ENCODE results near the gene LTB. TPM values are rescaled to one million over a fixed set of nuclear protein-coding genes. Genes with fewer than 3 reads are reported as not detected.

Gene LTB
- polyA plus RNA-seq, 1 of the 3 experiments (the other 2 are of a cell fraction), result 0.10 TPM

DNA sequence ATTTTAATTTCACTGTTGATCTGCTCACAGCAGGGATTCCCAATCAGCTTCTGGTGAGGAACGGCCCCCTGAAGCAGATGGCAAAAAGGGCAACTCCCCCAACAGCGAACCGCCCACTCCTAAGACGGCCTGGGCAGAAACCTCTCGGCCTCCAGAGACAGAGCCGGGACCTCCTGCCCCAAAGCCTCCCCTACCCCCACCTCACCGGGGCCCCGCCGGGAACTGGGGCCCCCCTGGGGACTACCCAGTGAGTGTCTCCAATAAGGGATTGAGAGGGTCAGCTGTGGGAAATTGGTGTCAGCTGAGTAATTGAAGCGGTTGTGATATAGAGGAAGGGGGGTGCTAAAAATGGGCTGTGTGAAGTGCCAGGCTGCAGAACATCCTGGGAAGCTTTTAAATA, 44.7 kb upstream of the LTB start:
- Histone ChIP-seq H4K20me1 (ENCODE audit: insufficient read depth) (peaks cover 33% of the 10 kb centered on the region), H2AFZ (ENCODE audit: low read depth) (no peak overlapping the region)
- POLR2A ChIA-PET, result interaction anchor here (0.7 to 1.3 kb wide), 3 partner anchors 9 to 15 kb away, joined by 3 to 6 read pairs (median 3); no protein-coding TSS in a partner anchor

More for the DNA sequence above, 44.7 kb upstream of the LTB start:
- H3K9me3 ChIP-seq, result no peaks in the 10 kb centered on the region
- CTCF ChIA-PET, result interaction anchor here (0.9 to 1.6 kb wide), 3 partner anchors 28 to 81 kb away, joined by 3 to 5 read pairs (median 5); partner anchors contain the start of gene ATP6V1G2
- peaks cover 93 to 95% of the 10 kb centered on the region in 2 experiments for H3K36me3 ChIP-seq (replicated peaks in 1 of 2; ENCODE audit: control insufficient read depth in 1 of 2, insufficient read depth in 2 of 2, low read length in 1 of 2)
- no peak overlapping the region for H3K4me3 ChIP-seq (ENCODE audit: low read depth in 2 of 2, low read length in 1 of 2)
- peaks cover 70% of the 10 kb centered on the region for H3K79me2 ChIP-seq (ENCODE audit: insufficient read depth)
- H3K9ac ChIP-seq, result no peak overlapping the region
- no peaks in the 10 kb centered on the region for H3K27me3 ChIP-seq (ENCODE audit: insufficient read depth)
- H3F3A ChIP-seq (replicated peaks; ENCODE audit: insufficient read depth), result no peaks in the 10 kb centered on the region
- no peaks in the 10 kb centered on the region for H3K9me2 ChIP-seq
- peak; percentile 14 for DNase-seq
- H3K4me1 ChIP-seq (ENCODE audit: control insufficient read depth in 1 of 2, insufficient read depth in 2 of 2, low read depth in 1 of 2, low read length in 1 of 2), result peaks cover 9 to 11% of the 10 kb centered on the region in 2 experiments
- no peak overlapping the region for H3K27ac ChIP-seq (ENCODE audit: low read depth in 2 of 2, low read length in 1 of 2)
- WGBS (ENCODE audit: low lambda C conversion rate), result 95% methylated on average over 9 of the region's 10 CpGs
- H3K4me2 ChIP-seq, result no peak overlapping the region
- TF ChIP-seq POLR2AphosphoS5 (IDR thresholded peaks at IDR 0.05; ENCODE audit: low read depth, low read length) (no peak), TEAD4 (IDR thresholded peaks at IDR 0.05; ENCODE audit: borderline replicate concordance, insufficient read depth) (no peak), RXRA (IDR thresholded peaks at IDR 0.05; ENCODE audit: borderline replicate concordance, low read depth) (no peak), GATA2 (CRISPR knock-in tag; IDR thresholded peaks at IDR 0.05) (no peak), RAD21 (IDR thresholded peaks at IDR 0.05; ENCODE audit: low read length) (no peak), GABPA (IDR thresholded peaks at IDR 0.05; ENCODE audit: low read depth) (no peak), FOXJ3 (CRISPR knock-in tag; IDR thresholded peaks at IDR 0.05) (no peak), NRF1 (IDR thresholded peaks at IDR 0.05; ENCODE audit: low read depth, low read length) (no peak), CHD2 (IDR thresholded peaks at IDR 0.05; ENCODE audit: low read length, partially characterized antibody) (no peak), NFIC (IDR thresholded peaks at IDR 0.05; ENCODE audit: borderline replicate concordance) (no peak), EZH2phosphoT487 (IDR thresholded peaks at IDR 0.05; ENCODE audit: borderline replicate concordance, low read depth) (no peak), JUND (IDR thresholded peaks at IDR 0.05) (no peak), TAF1 (IDR thresholded peaks at IDR 0.05; ENCODE audit: borderline replicate concordance, low read depth, low read length) (no peak), SIN3A (IDR thresholded peaks at IDR 0.05; ENCODE audit: borderline replicate concordance, low read depth, low read length) (no peak)
- TF ChIP-seq, protein P1, sequence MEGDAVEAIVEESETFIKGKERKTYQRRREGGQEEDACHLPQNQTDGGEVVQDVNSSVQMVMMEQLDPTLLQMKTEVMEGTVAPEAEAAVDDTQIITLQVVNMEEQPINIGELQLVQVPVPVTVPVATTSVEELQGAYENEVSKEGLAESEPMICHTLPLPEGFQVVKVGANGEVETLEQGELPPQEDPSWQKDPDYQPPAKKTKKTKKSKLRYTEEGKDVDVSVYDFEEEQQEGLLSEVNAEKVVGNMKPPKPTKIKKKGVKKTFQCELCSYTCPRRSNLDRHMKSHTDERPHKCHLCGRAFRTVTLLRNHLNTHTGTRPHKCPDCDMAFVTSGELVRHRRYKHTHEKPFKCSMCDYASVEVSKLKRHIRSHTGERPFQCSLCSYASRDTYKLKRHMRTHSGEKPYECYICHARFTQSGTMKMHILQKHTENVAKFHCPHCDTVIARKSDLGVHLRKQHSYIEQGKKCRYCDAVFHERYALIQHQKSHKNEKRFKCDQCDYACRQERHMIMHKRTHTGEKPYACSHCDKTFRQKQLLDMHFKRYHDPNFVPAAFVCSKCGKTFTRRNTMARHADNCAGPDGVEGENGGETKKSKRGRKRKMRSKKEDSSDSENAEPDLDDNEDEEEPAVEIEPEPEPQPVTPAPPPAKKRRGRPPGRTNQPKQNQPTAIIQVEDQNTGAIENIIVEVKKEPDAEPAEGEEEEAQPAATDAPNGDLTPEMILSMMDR (IDR thresholded peaks at IDR 0.05), result no peak
- TF ChIP-seq, protein P2, sequence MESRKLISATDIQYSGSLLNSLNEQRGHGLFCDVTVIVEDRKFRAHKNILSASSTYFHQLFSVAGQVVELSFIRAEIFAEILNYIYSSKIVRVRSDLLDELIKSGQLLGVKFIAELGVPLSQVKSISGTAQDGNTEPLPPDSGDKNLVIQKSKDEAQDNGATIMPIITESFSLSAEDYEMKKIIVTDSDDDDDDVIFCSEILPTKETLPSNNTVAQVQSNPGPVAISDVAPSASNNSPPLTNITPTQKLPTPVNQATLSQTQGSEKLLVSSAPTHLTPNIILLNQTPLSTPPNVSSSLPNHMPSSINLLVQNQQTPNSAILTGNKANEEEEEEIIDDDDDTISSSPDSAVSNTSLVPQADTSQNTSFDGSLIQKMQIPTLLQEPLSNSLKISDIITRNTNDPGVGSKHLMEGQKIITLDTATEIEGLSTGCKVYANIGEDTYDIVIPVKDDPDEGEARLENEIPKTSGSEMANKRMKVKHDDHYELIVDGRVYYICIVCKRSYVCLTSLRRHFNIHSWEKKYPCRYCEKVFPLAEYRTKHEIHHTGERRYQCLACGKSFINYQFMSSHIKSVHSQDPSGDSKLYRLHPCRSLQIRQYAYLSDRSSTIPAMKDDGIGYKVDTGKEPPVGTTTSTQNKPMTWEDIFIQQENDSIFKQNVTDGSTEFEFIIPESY (IDR thresholded peaks at IDR 0.05; ENCODE audit: borderline replicate concordance, low read depth), result no peak
- TF ChIP-seq, protein P3, sequence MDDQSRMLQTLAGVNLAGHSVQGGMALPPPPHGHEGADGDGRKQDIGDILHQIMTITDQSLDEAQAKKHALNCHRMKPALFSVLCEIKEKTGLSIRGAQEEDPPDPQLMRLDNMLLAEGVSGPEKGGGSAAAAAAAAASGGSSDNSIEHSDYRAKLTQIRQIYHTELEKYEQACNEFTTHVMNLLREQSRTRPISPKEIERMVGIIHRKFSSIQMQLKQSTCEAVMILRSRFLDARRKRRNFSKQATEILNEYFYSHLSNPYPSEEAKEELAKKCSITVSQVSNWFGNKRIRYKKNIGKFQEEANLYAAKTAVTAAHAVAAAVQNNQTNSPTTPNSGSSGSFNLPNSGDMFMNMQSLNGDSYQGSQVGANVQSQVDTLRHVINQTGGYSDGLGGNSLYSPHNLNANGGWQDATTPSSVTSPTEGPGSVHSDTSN (IDR thresholded peaks at IDR 0.05), result no peak
- TF ChIP-seq, protein P4, sequence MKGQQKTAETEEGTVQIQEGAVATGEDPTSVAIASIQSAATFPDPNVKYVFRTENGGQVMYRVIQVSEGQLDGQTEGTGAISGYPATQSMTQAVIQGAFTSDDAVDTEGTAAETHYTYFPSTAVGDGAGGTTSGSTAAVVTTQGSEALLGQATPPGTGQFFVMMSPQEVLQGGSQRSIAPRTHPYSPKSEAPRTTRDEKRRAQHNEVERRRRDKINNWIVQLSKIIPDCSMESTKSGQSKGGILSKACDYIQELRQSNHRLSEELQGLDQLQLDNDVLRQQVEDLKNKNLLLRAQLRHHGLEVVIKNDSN (IDR thresholded peaks at IDR 0.05; ENCODE audit: borderline replicate concordance, low read depth), result no peak
